Panc1 (cell line): ENCODE data around the gene SLC35F1. TPM values are rescaled to one million over a fixed set of nuclear protein-coding genes. Genes with fewer than 3 reads are reported as not detected.

Experiments used
- ATAC-seq: fragments of 200-7000 bp; cut with Tn5 transposase; 2 replicates; pipeline ENCODE4 v1.9.1; 2020; ENCODE audit warnings: mild to moderate bottlenecking, moderate library complexity
- BruUV-seq: library from RNA; stranded (reverse); fragments of 400-500 nt; replicated peaks from 2 replicates; lab custom pipeline; 2021; lab: Mats Ljungman, UMichigan
- CTCF ChIA-PET: fragments of 300-600 bp; sonication (Branson Sonifier 250); formaldehyde crosslinking; loops from one replicate; lab custom pipeline; 2022; ENCODE audit warnings: antibody characterized with exemption; lab: Charles Lee
- POLR2A ChIA-PET: fragments of 300-600 bp; sonication (Branson Sonifier 250); formaldehyde crosslinking; loops from one replicate; lab custom pipeline; 2022; ENCODE audit warnings: antibody characterized with exemption; lab: Charles Lee
- DNase-seq: peaks from one replicate; pipeline ENCODE4 v3.0.0-alpha.2; 2010; ENCODE audit warnings: low read depth, low spot score
- H3K27ac ChIP-seq: 2 replicates; pipeline ENCODE4 v1.5.1; 2011; ENCODE audit warnings: mild to moderate bottlenecking, low read length, inconsistent platforms
- H3K27me3 ChIP-seq: fragments of 200-500 bp; sonication (Bioruptor generic); 2 replicates; pipeline ENCODE4 v1.6.0; 2014; ENCODE audit warnings: low read length, inconsistent platforms; ENCODE audit not compliant: control insufficient read depth, insufficient read depth
- H3K36me3 ChIP-seq: fragments of 200-500 bp; sonication (Bioruptor generic); 2 replicates; pipeline ENCODE4 v1.5.1; 2014; ENCODE audit warnings: inconsistent platforms, mild to moderate bottlenecking, low read length, moderate library complexity; ENCODE audit not compliant: control insufficient read depth, insufficient read depth
- H3K4me1 ChIP-seq: 2 replicates; pipeline ENCODE4 v1.5.1; 2011; ENCODE audit warnings: inconsistent platforms, mild to moderate bottlenecking, low read length, moderate library complexity; ENCODE audit not compliant: control insufficient read depth, insufficient read depth
- H3K4me3 ChIP-seq, 2 experiments: 2 replicates each; pipeline ENCODE4 v1.5.1; 2011 to 2012; ENCODE audit warnings: low read depth in 2 of 2, low read length in 2 of 2, mild to moderate bottlenecking in 2 of 2, inconsistent platforms in 1 of 2, moderate library complexity in 1 of 2
- H3K9me3 ChIP-seq: fragments of 200-500 bp; sonication (Bioruptor generic); 2 replicates; pipeline ENCODE4 v1.5.1; 2014; ENCODE audit warnings: low read depth, mild to moderate bottlenecking, inconsistent platforms, low read length, moderate library complexity; ENCODE audit not compliant: control insufficient read depth, insufficient read depth
- POLR2AphosphoS5 ChIP-seq: IDR thresholded peaks from 2 replicates; pipeline ENCODE4 v1.6.1; 2012; ENCODE audit warnings: mild to moderate bottlenecking, low read depth, low read length, moderate library complexity
- REST ChIP-seq, 2 experiments: IDR thresholded peaks; 2 replicates each; pipeline ENCODE4 v1.6.1; 2011 to 2012; ENCODE audit warnings: low read depth in 2 of 2, control low read depth in 1 of 2, low read length in 1 of 2, mild to moderate bottlenecking in 1 of 2, moderate library complexity in 1 of 2; ENCODE audit not compliant: insufficient read depth in 1 of 2
- SIN3A ChIP-seq: IDR thresholded peaks from 2 replicates; pipeline ENCODE4 v1.6.1; 2012; ENCODE audit warnings: low read depth, mild to moderate bottlenecking, low read length, moderate library complexity, borderline replicate concordance; ENCODE audit not compliant: insufficient read depth
- TCF7L2 ChIP-seq: IDR thresholded peaks from 2 replicates; pipeline ENCODE4 v1.6.1; 2011; ENCODE audit warnings: mild to moderate bottlenecking, low read depth, low read length, inconsistent platforms
- in situ Hi-C: cut with HindIII; loops from 2 replicates; pipeline ENCODE4 v1.10.0; 2016; ENCODE audit warnings: low sequenced_read_pairs, low pct_unique_long_range_greater_than_20kb
- intact Hi-C: fragments of 100-400 bp; cut with micrococcal nuclease; formaldehyde crosslinking; loops from one replicate; pipeline ENCODE4 v1.10.0; 2022; ENCODE audit not compliant: unreplicated experiment
- total RNA-seq: library from RNA; stranded (reverse); gene quantifications from one replicate; pipeline ENCODE4 v1.2.1, GENCODE V29; 2021; ENCODE audit not compliant: unreplicated experiment
- TF ChIP-seq, protein P1 (sequence below): fragments of 450-650 bp; IDR thresholded peaks from 2 replicates; pipeline ENCODE4 v1.5.1; 2017; ENCODE audit warnings: mild to moderate bottlenecking

The SLC35F1 gene
- total RNA-seq, 1 experiment from 2014 or later, result not detected

DNA sequence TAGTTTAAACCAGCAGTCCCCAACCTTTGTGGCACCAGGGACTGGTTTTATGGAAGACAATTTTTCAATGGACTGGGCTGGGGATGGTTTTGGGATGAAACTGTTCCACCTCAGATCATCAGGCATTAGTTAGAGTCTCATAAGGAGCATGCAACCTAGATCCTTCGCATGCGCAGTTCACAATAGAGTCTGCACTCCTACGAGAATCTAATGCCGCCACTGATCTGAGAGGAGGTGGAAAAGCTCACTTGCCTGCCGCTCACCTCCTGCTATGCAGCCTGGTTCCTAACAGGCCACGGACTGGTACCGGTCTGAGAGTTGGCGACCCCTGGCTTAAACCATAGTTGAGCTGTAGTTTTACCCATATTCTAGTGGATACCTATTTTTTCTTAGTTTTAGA, 154.6 kb downstream of the SLC35F1 start:
- intact Hi-C loops, result no loop called here
- no peak for TF ChIP-seq TCF7L2
- TF ChIP-seq REST (IDR thresholded peaks at IDR 0.05; ENCODE audit: insufficient read depth in 1 of 2, low read depth in 2 of 2, low read length in 1 of 2), result no peak
- TF ChIP-seq SIN3A, result no peak
- no peak for TF ChIP-seq POLR2AphosphoS5
- TF ChIP-seq, protein P1, sequence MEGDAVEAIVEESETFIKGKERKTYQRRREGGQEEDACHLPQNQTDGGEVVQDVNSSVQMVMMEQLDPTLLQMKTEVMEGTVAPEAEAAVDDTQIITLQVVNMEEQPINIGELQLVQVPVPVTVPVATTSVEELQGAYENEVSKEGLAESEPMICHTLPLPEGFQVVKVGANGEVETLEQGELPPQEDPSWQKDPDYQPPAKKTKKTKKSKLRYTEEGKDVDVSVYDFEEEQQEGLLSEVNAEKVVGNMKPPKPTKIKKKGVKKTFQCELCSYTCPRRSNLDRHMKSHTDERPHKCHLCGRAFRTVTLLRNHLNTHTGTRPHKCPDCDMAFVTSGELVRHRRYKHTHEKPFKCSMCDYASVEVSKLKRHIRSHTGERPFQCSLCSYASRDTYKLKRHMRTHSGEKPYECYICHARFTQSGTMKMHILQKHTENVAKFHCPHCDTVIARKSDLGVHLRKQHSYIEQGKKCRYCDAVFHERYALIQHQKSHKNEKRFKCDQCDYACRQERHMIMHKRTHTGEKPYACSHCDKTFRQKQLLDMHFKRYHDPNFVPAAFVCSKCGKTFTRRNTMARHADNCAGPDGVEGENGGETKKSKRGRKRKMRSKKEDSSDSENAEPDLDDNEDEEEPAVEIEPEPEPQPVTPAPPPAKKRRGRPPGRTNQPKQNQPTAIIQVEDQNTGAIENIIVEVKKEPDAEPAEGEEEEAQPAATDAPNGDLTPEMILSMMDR, result no peak
- H3K36me3 ChIP-seq, result no peaks in the 10 kb centered on the region
- in situ Hi-C loops, result no loop called here
- no peak for DNase-seq
- BruUV-seq, result no TSS peak
- no peaks in the 10 kb centered on the region for H3K9me3 ChIP-seq
- H3K4me3 ChIP-seq, result no peak overlapping the region
- no peaks in the 10 kb centered on the region for H3K4me1 ChIP-seq
- H3K27ac ChIP-seq, result no peak overlapping the region
- no peaks in the 10 kb centered on the region for H3K27me3 ChIP-seq
- ATAC-seq, result no peak
- POLR2A ChIA-PET, result no interaction called here
- CTCF ChIA-PET, result no interaction called here

- in situ Hi-C loops (no loop called here), intact Hi-C loops (no loop called here)
- Histone ChIP-seq H3K9me3 (no peaks in the 10 kb centered on the region), H3K36me3 (no peaks in the 10 kb centered on the region), H3K27me3 (no peaks in the 10 kb centered on the region), H3K4me3 (no peak overlapping the region), H3K4me1 (no peaks in the 10 kb centered on the region), H3K27ac (no peak overlapping the region)
- ATAC-seq (no peak), DNase-seq (no peak)
- no TSS peak for BruUV-seq
- ChIA-PET POLR2A (no interaction called here), CTCF (no interaction called here)
- TF ChIP-seq SIN3A (no peak), REST (IDR thresholded peaks at IDR 0.05; ENCODE audit: insufficient read depth in 1 of 2, low read depth in 2 of 2, low read length in 1 of 2) (no peak), POLR2AphosphoS5 (no peak)
- TF ChIP-seq, protein P1, result peak; percentile 19; the same call in 1 of the 2 replicates
Measured at GRCh38 chr6:118080547-118080946, 173.5 kb downstream of the SLC35F1 start.
